Fibroblast of gingiva (primary cell): Measurements from ENCODE around the gene PLEKHA1.

Experiments used
- DNase-seq: peaks from one replicate; pipeline ENCODE4 v3.0.0-alpha.2; 2011; ENCODE audit warnings: low read depth

The PLEKHA1 gene

DNA sequence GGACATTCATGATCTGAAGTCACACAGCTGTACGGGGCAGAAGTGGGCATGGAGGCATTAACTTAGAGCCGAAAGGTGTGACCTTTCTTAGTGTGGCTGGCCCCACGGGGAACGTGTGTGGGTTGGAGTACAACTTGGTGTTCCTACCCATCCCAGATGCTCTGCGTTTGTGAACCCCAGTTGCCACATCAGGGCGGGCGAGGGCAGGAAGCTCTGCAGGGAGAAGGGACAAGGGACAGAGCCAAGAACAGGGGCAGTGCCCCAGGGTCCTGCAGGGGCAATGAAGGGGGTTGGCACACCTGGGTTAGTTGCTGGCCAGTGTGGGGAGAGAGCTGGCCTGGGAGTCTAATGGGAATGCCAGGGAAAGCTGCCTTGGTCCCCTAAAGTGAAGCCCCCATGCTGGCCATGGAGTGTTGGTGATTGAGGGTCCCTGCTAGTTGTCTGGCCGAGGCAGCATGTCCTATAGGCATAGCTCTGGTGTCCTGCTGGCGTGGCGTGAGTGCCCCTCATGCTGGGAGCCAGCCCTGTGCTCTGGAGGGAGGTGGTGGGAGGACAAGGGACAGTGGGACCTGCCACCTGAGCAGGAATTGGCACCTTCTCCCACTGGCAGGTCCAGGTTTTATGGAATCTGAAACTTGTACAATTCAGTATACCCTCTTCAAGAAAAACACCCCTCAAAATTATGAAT is 105.8 kb downstream of the PLEKHA1 start:
- no peak for DNase-seq

DNA sequence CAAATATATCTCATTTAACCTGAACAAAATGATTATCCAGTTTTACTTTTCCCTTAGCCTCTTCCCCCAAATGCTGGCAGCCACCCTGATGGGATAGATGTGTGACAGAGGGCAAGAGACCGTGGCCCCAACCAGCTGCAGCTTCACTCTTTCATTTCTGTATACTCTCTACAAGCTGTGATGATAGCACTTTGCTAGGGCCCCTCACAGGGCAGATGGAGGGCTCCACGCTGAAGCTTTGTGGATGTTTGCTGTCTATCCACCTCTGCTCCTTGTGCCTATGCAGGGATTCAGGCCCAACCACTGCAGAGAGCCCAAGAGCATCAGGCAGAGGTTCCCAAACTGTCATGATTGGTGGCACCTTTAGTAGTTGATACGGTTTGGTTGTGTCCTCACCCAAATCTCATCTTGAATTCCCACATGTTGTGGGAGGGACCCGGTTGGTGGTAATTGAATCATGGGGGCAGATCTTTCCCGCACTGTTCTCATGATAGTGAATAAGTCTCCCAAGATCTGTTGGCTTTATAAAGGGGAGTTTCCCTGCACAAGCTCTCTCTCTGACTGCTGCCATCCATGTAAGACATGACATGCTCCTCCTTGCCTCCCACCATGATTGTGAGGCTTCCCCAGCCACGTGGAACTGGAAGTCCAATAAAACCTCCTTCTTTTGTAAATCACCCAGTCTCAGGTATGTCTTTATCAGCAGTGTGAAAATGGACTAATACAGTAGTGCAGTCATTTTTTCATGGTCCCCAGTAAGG is 107.0 kb downstream of the PLEKHA1 start:
- no peak for DNase-seq
